Subcutaneous adipose tissue (tissue), 4 donors: ENCODE measurements around the gene SETD5. TPM values are rescaled to one million over a fixed set of nuclear protein-coding genes. Genes with fewer than 3 reads are reported as not detected.

Experiments
- total RNA-seq, 4 donors: library from RNA; depleted of rRNA; stranded (reverse); fragments of >200 nt; gene quantifications; one replicate each; pipeline ENCODE4 v1.1.0, GENCODE V29; 2016
- TF ChIP-seq, protein P1 (sequence below): fragments of 450-650 bp; IDR thresholded peaks from one replicate; pipeline ENCODE4 v1.5.1; 2016; ENCODE audit warnings: low read depth, mild to moderate bottlenecking, control low read depth, antibody characterized with exemption, moderate library complexity

SETD5 gene
- total RNA-seq, 4 donors from 2014 or later = 73.5 to 211 (median 91.7) TPM

DNA sequence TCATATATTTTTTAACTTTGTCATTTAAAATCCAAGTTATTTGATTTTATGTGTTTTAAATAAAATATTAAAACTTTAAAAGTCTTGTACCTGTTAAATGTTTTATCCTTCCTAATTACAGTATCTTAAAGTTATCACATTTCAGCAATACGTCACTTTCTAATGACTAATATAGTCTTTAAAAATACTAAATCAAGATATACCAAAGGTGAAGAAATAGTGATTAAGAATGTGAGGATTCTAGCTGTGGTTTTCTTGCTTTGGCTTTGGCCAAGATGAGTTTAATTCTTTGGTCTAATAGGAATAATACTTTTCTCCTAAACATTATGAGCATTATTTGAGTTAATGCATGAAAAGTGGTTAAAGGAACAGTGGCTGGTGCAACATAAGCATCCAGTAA is 13.9 kb downstream of the SETD5 start:
- TF ChIP-seq, protein P1, sequence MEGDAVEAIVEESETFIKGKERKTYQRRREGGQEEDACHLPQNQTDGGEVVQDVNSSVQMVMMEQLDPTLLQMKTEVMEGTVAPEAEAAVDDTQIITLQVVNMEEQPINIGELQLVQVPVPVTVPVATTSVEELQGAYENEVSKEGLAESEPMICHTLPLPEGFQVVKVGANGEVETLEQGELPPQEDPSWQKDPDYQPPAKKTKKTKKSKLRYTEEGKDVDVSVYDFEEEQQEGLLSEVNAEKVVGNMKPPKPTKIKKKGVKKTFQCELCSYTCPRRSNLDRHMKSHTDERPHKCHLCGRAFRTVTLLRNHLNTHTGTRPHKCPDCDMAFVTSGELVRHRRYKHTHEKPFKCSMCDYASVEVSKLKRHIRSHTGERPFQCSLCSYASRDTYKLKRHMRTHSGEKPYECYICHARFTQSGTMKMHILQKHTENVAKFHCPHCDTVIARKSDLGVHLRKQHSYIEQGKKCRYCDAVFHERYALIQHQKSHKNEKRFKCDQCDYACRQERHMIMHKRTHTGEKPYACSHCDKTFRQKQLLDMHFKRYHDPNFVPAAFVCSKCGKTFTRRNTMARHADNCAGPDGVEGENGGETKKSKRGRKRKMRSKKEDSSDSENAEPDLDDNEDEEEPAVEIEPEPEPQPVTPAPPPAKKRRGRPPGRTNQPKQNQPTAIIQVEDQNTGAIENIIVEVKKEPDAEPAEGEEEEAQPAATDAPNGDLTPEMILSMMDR = no peak

DNA sequence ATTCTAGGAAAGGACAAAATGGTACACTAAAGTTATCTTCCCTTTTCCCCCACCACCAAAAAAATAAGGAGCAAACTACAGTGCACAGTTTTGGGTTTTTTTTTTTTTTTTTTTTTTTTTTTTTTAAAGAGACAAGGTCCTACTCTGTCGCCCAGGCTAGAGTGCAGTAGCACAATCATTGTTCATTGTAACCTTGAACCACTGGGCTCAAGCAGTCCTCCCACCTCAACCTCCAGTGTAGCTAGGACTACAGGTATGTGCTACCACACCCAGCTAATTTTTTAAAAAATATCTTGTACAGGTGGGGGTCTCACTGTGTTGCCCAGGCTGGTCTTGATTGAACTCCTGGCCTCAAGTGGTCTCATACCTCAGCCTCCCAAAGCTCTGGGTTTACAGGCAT is 14.9 kb downstream of the SETD5 start:
- TF ChIP-seq, protein P1 = no peak

DNA sequence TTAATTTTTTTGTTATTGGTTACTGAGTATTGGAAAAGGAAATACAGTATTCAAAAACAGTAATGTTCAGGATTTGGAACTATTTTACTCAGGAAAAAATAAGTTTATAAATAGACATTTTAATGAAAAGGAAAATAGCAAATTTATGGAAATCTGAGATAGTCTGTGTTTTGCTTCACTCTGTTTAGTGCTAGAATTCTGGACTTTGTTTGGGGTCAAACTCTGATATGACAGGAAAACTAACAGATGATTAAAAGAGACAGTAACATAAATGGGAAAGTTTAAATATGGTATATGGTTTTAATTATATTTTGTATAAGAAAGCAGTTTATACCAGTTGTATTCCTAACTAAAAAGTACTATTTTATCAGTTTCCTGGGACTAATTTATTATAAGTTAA is 17.4 kb downstream of the SETD5 start:
- TF ChIP-seq, protein P1 = no peak

DNA sequence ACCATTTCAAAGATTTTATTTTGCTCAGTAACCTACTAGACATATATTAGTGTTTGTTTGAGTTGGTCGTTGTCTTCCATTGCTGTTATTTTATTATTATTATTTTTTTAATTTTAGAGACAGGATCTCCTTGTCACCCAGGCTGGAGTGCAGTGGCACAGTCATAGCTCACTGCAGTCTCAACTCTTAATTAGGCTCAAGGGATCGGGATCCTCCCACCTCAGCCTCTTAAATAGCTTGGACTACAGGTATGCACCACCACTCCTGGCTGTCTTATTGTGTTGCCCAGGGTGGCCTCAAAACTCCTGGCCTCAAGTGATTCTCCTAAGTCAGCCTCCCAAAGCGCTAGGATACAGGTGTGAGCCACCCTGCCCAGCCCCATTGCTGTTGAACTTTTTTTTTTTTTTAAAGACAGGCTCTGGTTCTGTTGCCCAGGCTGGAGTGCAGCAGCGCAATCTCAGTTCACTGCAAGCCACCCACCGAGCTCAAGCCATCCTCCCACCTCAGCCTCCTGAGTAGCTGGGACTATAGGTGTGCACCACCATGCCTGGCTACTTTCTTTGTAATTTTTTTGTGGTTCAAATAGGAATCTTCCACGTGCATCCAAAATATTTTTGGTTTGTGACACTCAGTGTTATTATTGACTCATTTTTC is 18.2 kb downstream of the SETD5 start:
- TF ChIP-seq, protein P1 = no peak

DNA sequence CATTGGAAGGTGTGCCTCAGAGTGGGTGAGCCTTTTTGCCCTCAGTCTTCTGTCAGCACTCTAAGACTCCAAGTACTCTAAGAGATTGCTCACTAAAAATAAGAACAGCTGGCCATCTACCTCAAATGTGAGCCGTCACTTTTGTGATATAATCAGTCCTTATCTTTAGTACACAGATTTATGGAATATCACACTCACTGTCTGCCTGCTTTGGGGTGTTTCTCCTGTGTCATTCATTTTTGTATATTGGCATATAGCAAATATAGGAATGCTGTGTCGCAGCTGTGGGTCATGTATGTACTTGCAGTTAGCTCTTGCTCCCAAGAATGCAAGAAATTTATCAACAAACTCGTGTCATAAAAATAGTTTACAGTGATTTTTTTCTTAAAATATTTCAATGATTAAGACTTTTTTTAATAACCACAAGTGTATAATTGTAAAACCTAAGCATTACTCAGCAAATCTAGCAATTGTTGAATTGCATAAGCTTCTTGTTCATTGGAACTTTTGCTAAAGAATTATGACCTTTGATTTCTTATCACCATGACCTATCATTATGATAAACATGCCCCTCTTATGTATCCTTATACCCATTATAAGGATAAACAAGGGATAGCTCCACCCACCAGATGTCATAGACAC is 18.8 kb downstream of the SETD5 start:
- TF ChIP-seq, protein P1 = no peak

DNA sequence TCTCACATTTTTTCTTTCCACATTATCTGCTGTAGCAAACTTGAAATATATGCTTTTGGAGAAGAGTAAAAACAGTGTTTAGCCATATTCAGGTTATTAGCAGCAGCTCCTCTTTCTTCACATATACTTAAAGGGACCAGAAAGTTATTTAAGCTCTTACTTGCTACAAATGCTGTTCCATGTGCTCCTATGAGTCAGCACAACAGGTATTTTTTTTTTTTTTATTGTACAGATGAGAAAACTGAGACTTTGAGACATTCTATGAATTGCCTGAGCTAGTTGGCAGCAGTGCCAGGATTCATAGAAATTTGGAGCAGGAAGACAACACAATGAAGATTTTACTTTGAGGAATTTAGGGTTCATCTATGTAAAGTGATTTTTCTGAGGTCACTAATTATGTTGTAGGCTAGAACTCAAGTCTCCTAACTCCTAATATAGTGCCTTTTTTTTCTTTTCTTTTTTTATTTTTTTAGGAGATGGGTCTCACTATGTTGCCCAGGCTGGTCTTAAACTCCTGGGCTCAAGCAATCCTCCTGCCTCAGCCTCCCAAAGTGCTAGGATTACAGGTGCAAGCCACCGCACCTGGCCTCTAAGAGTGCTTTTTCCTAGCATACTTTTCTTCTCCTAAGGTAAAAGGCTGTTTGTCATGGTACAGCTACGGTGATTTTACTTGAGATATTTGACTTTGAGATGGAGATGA is 23.6 kb downstream of the SETD5 start:
- TF ChIP-seq, protein P1 = no peak

DNA sequence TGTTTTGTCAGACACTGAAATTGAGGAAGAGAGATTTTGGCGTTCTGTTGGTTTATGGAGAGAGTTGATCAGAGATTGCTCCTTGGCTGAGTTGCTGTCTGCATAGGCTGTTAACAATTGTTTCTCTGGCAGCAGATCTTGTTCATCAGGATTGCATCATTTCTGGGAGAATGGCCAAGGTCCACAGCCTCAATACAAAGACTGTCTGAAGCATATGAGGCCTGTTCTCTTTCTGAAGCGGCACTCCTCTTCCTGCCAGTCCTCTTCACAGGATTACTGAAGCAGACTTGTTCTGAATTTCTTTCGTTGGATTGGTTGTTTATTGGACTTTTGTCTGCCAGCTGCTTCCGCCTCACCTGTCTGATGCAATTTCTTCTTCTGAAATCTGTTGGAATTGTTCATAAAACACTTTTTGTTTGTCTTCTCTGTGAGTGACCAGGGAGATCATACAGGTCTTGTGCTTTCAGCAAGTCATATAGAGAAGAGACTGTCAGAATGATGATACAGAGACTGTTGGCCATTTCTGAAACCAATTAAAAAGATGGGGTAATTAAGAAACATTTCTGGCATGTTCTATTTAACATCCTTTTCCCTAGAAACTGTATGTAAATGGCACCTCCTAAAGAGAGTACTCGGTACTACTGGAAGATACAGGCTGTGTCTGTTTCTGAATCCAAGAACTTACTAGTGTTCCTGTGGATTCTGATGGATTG is 25.5 kb downstream of the SETD5 start:
- TF ChIP-seq, protein P1 = no peak
